NCI-H2227 treated with DMSO at 0.1 percent for 48 hours (cell line): ENCODE results near the gene SRBD1.
A peak's percentile ranks its signal among the peaks of the same experiment; 100 is the strongest.

ENCODE experiments used
- DNase-seq: peaks from one replicate; lab custom pipeline; 2025; lab: John Stamatoyannopoulos, UW

Gene SRBD1

GRCh38 chr2:45545943-45546342 is 65.1 kb downstream of the SRBD1 start:
- no peak for DNase-seq

- no peak for DNase-seq
Measured at GRCh38 chr2:45543257-45543656, 67.8 kb downstream of the SRBD1 start.

- DNase-seq = no peak
Measured at GRCh38 chr2:45542013-45542412, 69.1 kb downstream of the SRBD1 start.

GRCh38 chr2:45541450-45541849 is 69.6 kb downstream of the SRBD1 start:
- no peak for DNase-seq

GRCh38 chr2:45540942-45541341 is 70.1 kb downstream of the SRBD1 start:
- DNase-seq = no peak

GRCh38 chr2:45533771-45534170 is 77.3 kb downstream of the SRBD1 start:
- DNase-seq = no peak

- DNase-seq = no peak
Measured at GRCh38 chr2:45532181-45532580, 78.9 kb downstream of the SRBD1 start.

- DNase-seq = no peak
Measured at GRCh38 chr2:45524016-45524415, 87.1 kb downstream of the SRBD1 start.

- DNase-seq = no peak
Measured at GRCh38 chr2:45518546-45518945, 92.5 kb downstream of the SRBD1 start.

GRCh38 chr2:45510701-45511420 is 100.2 kb downstream of the SRBD1 start:
- DNase-seq = peak; percentile 77

GRCh38 chr2:45506756-45507155 is 104.3 kb downstream of the SRBD1 start:
- no peak for DNase-seq

- DNase-seq = no peak
Measured at GRCh38 chr2:45505138-45505537, 105.9 kb downstream of the SRBD1 start.

GRCh38 chr2:45498661-45499550 is 112.2 kb downstream of the SRBD1 start:
- no peak for DNase-seq

- DNase-seq = no peak
Measured at GRCh38 chr2:45497355-45497754, 113.7 kb downstream of the SRBD1 start.

GRCh38 chr2:45496869-45497268 is 114.2 kb downstream of the SRBD1 start:
- no peak for DNase-seq

GRCh38 chr2:45494978-45495293 is 116.1 kb downstream of the SRBD1 start:
- DNase-seq = no peak

- DNase-seq = peak; percentile 72
Measured at GRCh38 chr2:45494275-45494977, 116.6 kb downstream of the SRBD1 start.

GRCh38 chr2:45484965-45485364 is 126.1 kb downstream of the SRBD1 start:
- no peak for DNase-seq

- no peak for DNase-seq
Measured at GRCh38 chr2:45483997-45484396, 127.1 kb downstream of the SRBD1 start.

GRCh38 chr2:45477546-45477945 is 133.5 kb downstream of the SRBD1 start:
- DNase-seq = no peak

- DNase-seq = no peak
Measured at GRCh38 chr2:45470531-45470930, 140.5 kb downstream of the SRBD1 start.

GRCh38 chr2:45469314-45470099 is 141.6 kb downstream of the SRBD1 start:
- DNase-seq = no peak
